ENCODE measurements around the gene KRTAP11-1. TPM values are rescaled to one million over a fixed set of nuclear protein-coding genes. Genes with fewer than 3 reads are reported as not detected.

Gene KRTAP11-1
- total and polyA plus RNA-seq, 2 of the 13 experiments (the other 11 are each of a cell fraction or from before 2014, with no cell fraction given), result not detected

DNA sequence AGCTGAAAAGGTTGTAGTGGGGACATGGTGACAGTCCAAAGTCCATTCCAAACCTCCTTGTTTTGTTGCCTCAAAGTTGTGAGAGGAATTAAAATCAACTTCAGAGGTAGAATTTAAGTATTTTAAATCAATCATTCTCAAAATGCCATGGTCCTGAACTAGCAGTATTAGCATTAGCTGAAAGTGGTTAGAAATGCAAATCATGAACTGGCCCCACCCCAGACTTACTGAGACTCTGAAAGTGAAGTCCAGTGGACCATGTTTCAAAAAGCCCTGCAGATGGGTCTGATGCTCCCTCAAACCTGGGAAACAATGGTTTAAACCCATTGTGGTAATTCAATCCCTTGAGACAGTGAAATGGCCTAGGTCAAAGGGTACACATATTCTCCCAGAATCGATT lies 36.2 kb upstream of the KRTAP11-1 start (continued):
- TF ChIP-seq NCOA5 (CRISPR knock-in tag; IDR thresholded peaks at IDR 0.05) (no peak), MEIS2 (CRISPR knock-in tag; IDR thresholded peaks at IDR 0.05) (no peak), RXRB (CRISPR knock-in tag; IDR thresholded peaks at IDR 0.05; ENCODE audit: borderline replicate concordance) (no peak), MYNN (CRISPR knock-in tag; IDR thresholded peaks at IDR 0.05; ENCODE audit: low read depth) (no peak), SSRP1 (CRISPR knock-in tag; IDR thresholded peaks at IDR 0.05) (no peak)
- TF ChIP-seq, protein P1, sequence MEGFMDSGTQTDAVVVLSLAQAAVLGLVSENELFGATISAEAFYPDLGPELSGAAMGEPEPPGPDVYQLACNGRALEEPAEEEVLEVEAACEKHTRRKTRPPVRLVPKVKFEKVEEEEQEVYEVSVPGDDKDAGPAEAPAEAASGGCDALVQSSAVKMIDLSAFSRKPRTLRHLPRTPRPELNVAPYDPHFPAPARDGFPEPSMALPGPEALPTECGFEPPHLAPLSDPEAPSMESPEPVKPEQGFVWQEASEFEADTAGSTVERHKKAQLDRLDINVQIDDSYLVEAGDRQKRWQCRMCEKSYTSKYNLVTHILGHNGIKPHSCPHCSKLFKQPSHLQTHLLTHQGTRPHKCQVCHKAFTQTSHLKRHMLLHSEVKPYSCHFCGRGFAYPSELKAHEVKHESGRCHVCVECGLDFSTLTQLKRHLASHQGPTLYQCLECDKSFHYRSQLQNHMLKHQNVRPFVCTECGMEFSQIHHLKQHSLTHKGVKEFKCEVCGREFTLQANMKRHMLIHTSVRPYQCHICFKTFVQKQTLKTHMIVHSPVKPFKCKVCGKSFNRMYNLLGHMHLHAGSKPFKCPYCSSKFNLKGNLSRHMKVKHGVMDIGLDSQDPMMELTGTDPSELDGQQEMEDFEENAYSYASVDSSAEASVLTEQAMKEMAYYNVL (CRISPR knock-in tag; IDR thresholded peaks at IDR 0.05; ENCODE audit: borderline replicate concordance), result no peak

GRCh38 chr21:30900881-30901280 lies 19.5 kb upstream of the KRTAP11-1 start:
- CTCF ChIA-PET (ENCODE audit: low intra/inter-chr PET ratio, low total read pairs), result no interaction called here
- FAIRE-seq (no peak), DNase-seq (ENCODE audit: low spot score) (no peak), ATAC-seq (no peak)
- intact Hi-C loops (cut with micrococcal nuclease; ENCODE audit: unreplicated experiment) (no loop called here), in situ Hi-C loops (cut with HindIII; ENCODE audit: extremely low pct_ligation_motif_present, low pct_unique_long_range_greater_than_20kb) (no loop called here)
- no peak overlapping the region for H3K9ac ChIP-seq (ENCODE audit: insufficient read depth, low read depth, low read length)
- H3K4me1 ChIP-seq (ENCODE audit: insufficient read depth, low read length), result no peaks in the 10 kb centered on the region
- no peak overlapping the region for H2AFZ ChIP-seq (ENCODE audit: low read length)
- no peaks in the 10 kb centered on the region for H4K20me1 ChIP-seq (ENCODE audit: insufficient read depth, low read length)
- H3K79me2 ChIP-seq (ENCODE audit: insufficient read depth, low read length), result no peaks in the 10 kb centered on the region
- POLR2A ChIA-PET, result no interaction called here
- no TSS peak for BruUV-seq (replicated peaks)
- no peaks in the 10 kb centered on the region for H3K36me3 ChIP-seq (replicated peaks in 1 of 2; ENCODE audit: control insufficient read depth in 1 of 2, insufficient read depth in 2 of 2, low read length in 2 of 2)
- 0% methylated on average over 4 of the region's 4 CpGs for WGBS (ENCODE audit: low lambda C conversion rate)
- peaks cover 88% of the 10 kb centered on the region for H3K9me3 ChIP-seq (ENCODE audit: low read length)
- no peak overlapping the region for H3K4me2 ChIP-seq (ENCODE audit: low read depth, low read length)
- TF ChIP-seq MAFF (IDR thresholded peaks at IDR 0.05; ENCODE audit: low read depth, low read length) (peak; percentile 84), ZNF879 (CRISPR knock-in tag; IDR thresholded peaks at IDR 0.05) (no peak), MAFK (conservative IDR thresholded peaks at IDR 0.05 in 1 of 2, IDR thresholded peaks at IDR 0.05 in 1 of 2; ENCODE audit: low read length in 2 of 2) (peak; percentile 77 to 87; a peak in 3 of 4 replicates)
- TF ChIP-seq, protein P2, sequence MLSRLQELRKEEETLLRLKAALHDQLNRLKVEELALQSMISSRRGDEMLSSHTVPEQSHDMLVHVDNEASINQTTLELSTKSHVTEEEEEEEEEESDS (CRISPR knock-in tag; IDR thresholded peaks at IDR 0.05; ENCODE audit: borderline replicate concordance), result no peak
- no peaks in the 10 kb centered on the region for H3K27me3 ChIP-seq (ENCODE audit: control insufficient read depth in 1 of 2, insufficient read depth in 2 of 2, low read length in 2 of 2)
- no peak overlapping the region for H3K27ac ChIP-seq (ENCODE audit: extremely low read length, insufficient read depth, low read length)
- no peak overlapping the region for H3K4me3 ChIP-seq (replicated peaks in 1 of 3; ENCODE audit: insufficient read depth in 1 of 3, low read depth in 2 of 3, low read length in 3 of 3)

All from HepG2 (cell line).